ENCODE results near the gene MMP17. TPM values are rescaled to one million over a fixed set of nuclear protein-coding genes. Genes with fewer than 3 reads are reported as not detected.

Gene MMP17
- polyA plus RNA-seq, 1 of the 3 experiments (the other 2 are of a cell fraction), result 14.0 TPM

DNA sequence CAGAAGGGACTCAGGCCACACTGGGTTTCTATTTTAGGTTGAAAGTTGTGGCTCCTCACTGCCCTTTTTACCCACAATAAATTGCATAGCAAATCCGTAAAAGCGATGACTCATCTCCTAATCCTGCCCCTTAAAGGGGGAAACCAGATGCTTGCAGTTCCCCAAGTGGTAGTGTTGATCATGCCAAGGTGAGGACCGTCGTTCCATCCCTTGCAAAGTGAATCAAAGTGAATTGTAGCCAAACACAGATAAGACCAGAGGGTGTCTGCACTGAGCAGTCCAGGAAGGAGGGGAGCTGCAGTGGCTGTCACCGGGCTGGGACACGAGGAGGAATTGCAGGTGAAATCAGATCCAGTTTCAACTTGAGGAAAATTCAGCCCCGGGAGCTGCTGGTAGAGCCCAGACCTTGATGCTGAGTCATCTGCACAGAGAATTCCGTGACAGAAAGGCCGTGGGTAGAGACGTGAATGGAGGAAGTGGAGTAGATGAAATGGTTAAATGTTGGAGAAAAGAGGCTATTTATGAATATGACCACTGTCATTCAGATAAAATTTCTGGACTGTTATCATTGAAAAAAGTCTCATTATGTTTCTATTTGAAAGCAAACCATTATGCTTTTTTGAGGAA is 44.2 kb upstream of the MMP17 start:
- peak overlapping the region; percentile 29; the same call in 1 of the 2 replicates for H3K9ac ChIP-seq
- H3K27me3 ChIP-seq (ENCODE audit: insufficient read depth), result no peaks in the 10 kb centered on the region
- peak overlapping the region; percentile 82 for H3K4me2 ChIP-seq
- TF ChIP-seq NFIC (IDR thresholded peaks at IDR 0.05; ENCODE audit: borderline replicate concordance), result peak; percentile 3; the same call in 1 of the 2 replicates
- peak; percentile 40; the same call in 1 of the 2 replicates for TF ChIP-seq POLR2AphosphoS5 (IDR thresholded peaks at IDR 0.05; ENCODE audit: low read depth, low read length)
- no peak for TF ChIP-seq SMC3 (IDR thresholded peaks at IDR 0.05; ENCODE audit: low read depth, low read length)
- TF ChIP-seq TEAD4 (IDR thresholded peaks at IDR 0.05; ENCODE audit: borderline replicate concordance, insufficient read depth), result peak; percentile 26; the same call in 1 of the 2 replicates
- TF ChIP-seq CHD2 (IDR thresholded peaks at IDR 0.05; ENCODE audit: low read length, partially characterized antibody), result no peak
- no peak for TF ChIP-seq GATA2 (CRISPR knock-in tag; IDR thresholded peaks at IDR 0.05)
- TF ChIP-seq, protein P1, sequence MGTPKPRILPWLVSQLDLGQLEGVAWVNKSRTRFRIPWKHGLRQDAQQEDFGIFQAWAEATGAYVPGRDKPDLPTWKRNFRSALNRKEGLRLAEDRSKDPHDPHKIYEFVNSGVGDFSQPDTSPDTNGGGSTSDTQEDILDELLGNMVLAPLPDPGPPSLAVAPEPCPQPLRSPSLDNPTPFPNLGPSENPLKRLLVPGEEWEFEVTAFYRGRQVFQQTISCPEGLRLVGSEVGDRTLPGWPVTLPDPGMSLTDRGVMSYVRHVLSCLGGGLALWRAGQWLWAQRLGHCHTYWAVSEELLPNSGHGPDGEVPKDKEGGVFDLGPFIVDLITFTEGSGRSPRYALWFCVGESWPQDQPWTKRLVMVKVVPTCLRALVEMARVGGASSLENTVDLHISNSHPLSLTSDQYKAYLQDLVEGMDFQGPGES (IDR thresholded peaks at IDR 0.05; ENCODE audit: low read depth, low read length), result no peak
- no peak for TF ChIP-seq MXI1 (IDR thresholded peaks at IDR 0.05; ENCODE audit: low read depth, low read length)
- TF ChIP-seq, protein P2, sequence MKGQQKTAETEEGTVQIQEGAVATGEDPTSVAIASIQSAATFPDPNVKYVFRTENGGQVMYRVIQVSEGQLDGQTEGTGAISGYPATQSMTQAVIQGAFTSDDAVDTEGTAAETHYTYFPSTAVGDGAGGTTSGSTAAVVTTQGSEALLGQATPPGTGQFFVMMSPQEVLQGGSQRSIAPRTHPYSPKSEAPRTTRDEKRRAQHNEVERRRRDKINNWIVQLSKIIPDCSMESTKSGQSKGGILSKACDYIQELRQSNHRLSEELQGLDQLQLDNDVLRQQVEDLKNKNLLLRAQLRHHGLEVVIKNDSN (IDR thresholded peaks at IDR 0.05; ENCODE audit: borderline replicate concordance, low read depth), result no peak
- no peak for TF ChIP-seq RCOR1 (IDR thresholded peaks at IDR 0.05; ENCODE audit: low read length)
- no peak for TF ChIP-seq TAF1 (IDR thresholded peaks at IDR 0.05; ENCODE audit: borderline replicate concordance, low read depth, low read length)
- TF ChIP-seq, protein P3, sequence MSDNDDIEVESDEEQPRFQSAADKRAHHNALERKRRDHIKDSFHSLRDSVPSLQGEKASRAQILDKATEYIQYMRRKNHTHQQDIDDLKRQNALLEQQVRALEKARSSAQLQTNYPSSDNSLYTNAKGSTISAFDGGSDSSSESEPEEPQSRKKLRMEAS (IDR thresholded peaks at IDR 0.05; ENCODE audit: low read depth), result peak; percentile 68
- 0 out of 2 replicates have a peak, but pooled peaks have one; percentile 61 for TF ChIP-seq MEF2A (IDR thresholded peaks at IDR 0.05; ENCODE audit: borderline replicate concordance, low read depth)
- peak; percentile 75 for TF ChIP-seq TCF12 (IDR thresholded peaks at IDR 0.05)
- no peak for TF ChIP-seq EZH2phosphoT487 (IDR thresholded peaks at IDR 0.05; ENCODE audit: borderline replicate concordance, low read depth)
- TF ChIP-seq, protein P4, sequence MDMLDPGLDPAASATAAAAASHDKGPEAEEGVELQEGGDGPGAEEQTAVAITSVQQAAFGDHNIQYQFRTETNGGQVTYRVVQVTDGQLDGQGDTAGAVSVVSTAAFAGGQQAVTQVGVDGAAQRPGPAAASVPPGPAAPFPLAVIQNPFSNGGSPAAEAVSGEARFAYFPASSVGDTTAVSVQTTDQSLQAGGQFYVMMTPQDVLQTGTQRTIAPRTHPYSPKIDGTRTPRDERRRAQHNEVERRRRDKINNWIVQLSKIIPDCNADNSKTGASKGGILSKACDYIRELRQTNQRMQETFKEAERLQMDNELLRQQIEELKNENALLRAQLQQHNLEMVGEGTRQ (IDR thresholded peaks at IDR 0.05; ENCODE audit: borderline replicate concordance, low read depth, low read length), result no peak
- peak; percentile 76 for TF ChIP-seq JUND (IDR thresholded peaks at IDR 0.05)
- no peak for TF ChIP-seq EP300 (IDR thresholded peaks at IDR 0.05; ENCODE audit: borderline replicate concordance in 1 of 2, low read depth in 1 of 2, low read length in 1 of 2)
- TF ChIP-seq FOXJ3 (CRISPR knock-in tag; IDR thresholded peaks at IDR 0.05), result no peak
- TF ChIP-seq FOSL2 (IDR thresholded peaks at IDR 0.05; ENCODE audit: borderline replicate concordance, low read depth), result peak; percentile 65
- no peak for TF ChIP-seq YY1 (IDR thresholded peaks at IDR 0.05; ENCODE audit: low read depth)
- TF ChIP-seq, protein P5, sequence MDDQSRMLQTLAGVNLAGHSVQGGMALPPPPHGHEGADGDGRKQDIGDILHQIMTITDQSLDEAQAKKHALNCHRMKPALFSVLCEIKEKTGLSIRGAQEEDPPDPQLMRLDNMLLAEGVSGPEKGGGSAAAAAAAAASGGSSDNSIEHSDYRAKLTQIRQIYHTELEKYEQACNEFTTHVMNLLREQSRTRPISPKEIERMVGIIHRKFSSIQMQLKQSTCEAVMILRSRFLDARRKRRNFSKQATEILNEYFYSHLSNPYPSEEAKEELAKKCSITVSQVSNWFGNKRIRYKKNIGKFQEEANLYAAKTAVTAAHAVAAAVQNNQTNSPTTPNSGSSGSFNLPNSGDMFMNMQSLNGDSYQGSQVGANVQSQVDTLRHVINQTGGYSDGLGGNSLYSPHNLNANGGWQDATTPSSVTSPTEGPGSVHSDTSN (IDR thresholded peaks at IDR 0.05), result 0 out of 2 replicates have a peak, but pooled peaks have one; percentile 11
- TF ChIP-seq, protein P6, sequence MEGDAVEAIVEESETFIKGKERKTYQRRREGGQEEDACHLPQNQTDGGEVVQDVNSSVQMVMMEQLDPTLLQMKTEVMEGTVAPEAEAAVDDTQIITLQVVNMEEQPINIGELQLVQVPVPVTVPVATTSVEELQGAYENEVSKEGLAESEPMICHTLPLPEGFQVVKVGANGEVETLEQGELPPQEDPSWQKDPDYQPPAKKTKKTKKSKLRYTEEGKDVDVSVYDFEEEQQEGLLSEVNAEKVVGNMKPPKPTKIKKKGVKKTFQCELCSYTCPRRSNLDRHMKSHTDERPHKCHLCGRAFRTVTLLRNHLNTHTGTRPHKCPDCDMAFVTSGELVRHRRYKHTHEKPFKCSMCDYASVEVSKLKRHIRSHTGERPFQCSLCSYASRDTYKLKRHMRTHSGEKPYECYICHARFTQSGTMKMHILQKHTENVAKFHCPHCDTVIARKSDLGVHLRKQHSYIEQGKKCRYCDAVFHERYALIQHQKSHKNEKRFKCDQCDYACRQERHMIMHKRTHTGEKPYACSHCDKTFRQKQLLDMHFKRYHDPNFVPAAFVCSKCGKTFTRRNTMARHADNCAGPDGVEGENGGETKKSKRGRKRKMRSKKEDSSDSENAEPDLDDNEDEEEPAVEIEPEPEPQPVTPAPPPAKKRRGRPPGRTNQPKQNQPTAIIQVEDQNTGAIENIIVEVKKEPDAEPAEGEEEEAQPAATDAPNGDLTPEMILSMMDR (IDR thresholded peaks at IDR 0.05), result no peak; the same call in 1 of the 2 replicates
- TF ChIP-seq RXRA (IDR thresholded peaks at IDR 0.05; ENCODE audit: borderline replicate concordance, low read depth), result peak; percentile 56; the same call in 1 of the 2 replicates
- TF ChIP-seq GABPA (IDR thresholded peaks at IDR 0.05; ENCODE audit: low read depth), result no peak
- peaks cover 9% of the 10 kb centered on the region; the same call in 1 of the 2 replicates for H3K79me2 ChIP-seq (ENCODE audit: insufficient read depth)
- no peaks in the 10 kb centered on the region for H3K9me2 ChIP-seq
- no peaks in the 10 kb centered on the region for H4K20me1 ChIP-seq (ENCODE audit: insufficient read depth)
- H2AFZ ChIP-seq (ENCODE audit: low read depth), result no peak overlapping the region
- DNase-seq, result no peak
- peaks cover 41 to 57% of the 10 kb centered on the region in 2 experiments for H3K36me3 ChIP-seq (replicated peaks in 1 of 2; ENCODE audit: control insufficient read depth in 1 of 2, insufficient read depth in 2 of 2, low read length in 1 of 2)
- peak overlapping the region; percentile 1 to 52; a peak in 3 of 4 replicates for H3K4me3 ChIP-seq (ENCODE audit: low read depth in 2 of 2, low read length in 1 of 2)
- peaks cover 39% of the 10 kb centered on the region for H3F3A ChIP-seq (replicated peaks; ENCODE audit: insufficient read depth)
- WGBS (ENCODE audit: low lambda C conversion rate), result 8% methylated on average over 10 of the region's 10 CpGs
- peak overlapping the region; percentile 12 to 93; a peak in 3 of 4 replicates for H3K27ac ChIP-seq (ENCODE audit: low read depth in 2 of 2, low read length in 1 of 2)
- H3K9me3 ChIP-seq, result no peaks in the 10 kb centered on the region
- ChIA-PET CTCF (no interaction called here), POLR2A (no interaction called here)
- H3K4me1 ChIP-seq (ENCODE audit: control insufficient read depth in 1 of 2, insufficient read depth in 2 of 2, low read depth in 1 of 2, low read length in 1 of 2), result peaks cover 0 to 24% of the 10 kb centered on the region in 2 experiments; a peak in 2 of 4 replicates
